Upper lobe of left lung (tissue), 6 donors: ENCODE measurements around the gene LGALS7B. TPM values are rescaled to one million over a fixed set of nuclear protein-coding genes. Genes with fewer than 3 reads are reported as not detected.

Experiments
- ATAC-seq, 2 donors: fragments of 200-7000 bp; cut with Tn5 transposase; one replicate each; pipeline ENCODE4 v1.9.1; 2022; ENCODE audit warnings: mild to moderate bottlenecking in 2 of 2, moderate library complexity in 2 of 2; ENCODE audit not compliant: low FRiP score in 2 of 2
- DNase-seq, 2 donors: peaks; one replicate each; pipeline ENCODE4 v3.0.0-alpha.2; 2019 to 2020
- H3K27ac ChIP-seq, 4 donors: fragments of 200-600 bp; sonication (generic); one replicate each; pipeline ENCODE4 v1.5.1; 2016 to 2019
- H3K27me3 ChIP-seq, 4 donors: fragments of 200-600 bp; sonication (generic); one replicate each; pipeline ENCODE4 v1.5.1; 2017 to 2019
- H3K36me3 ChIP-seq, 4 donors: fragments of 200-600 bp; sonication (generic); one replicate each; pipeline ENCODE4 v1.5.1; 2016 to 2019
- H3K4me1 ChIP-seq, 4 donors: fragments of 200-600 bp; sonication (generic); one replicate each; pipeline ENCODE4 v1.5.1; 2018 to 2019
- H3K4me3 ChIP-seq, 4 donors: fragments of 200-600 bp; sonication (generic); one replicate each; pipeline ENCODE4 v1.5.1; 2017 to 2019; ENCODE audit warnings: mild to moderate bottlenecking in 2 of 4, moderate library complexity in 1 of 4
- H3K9me3 ChIP-seq, 4 donors: fragments of 200-600 bp; sonication (generic); one replicate each; pipeline ENCODE4 v1.5.1; 2018 to 2019
- EP300 ChIP-seq, 4 donors: sonication (generic); formaldehyde crosslinking; IDR thresholded peaks; one replicate each; pipeline ENCODE4 v1.5.1; 2017; ENCODE audit warnings: antibody characterized with exemption in 4 of 4, control low read depth in 2 of 4
- POLR2A ChIP-seq, 4 donors: fragments of 450-650 bp; IDR thresholded peaks; one replicate each; pipeline ENCODE4 v1.5.1; 2016 to 2017; ENCODE audit warnings: antibody characterized with exemption in 4 of 4, mild to moderate bottlenecking in 2 of 4
- POLR2AphosphoS5 ChIP-seq, 2 donors: sonication (generic); formaldehyde crosslinking; IDR thresholded peaks; one replicate each; pipeline ENCODE4 v1.5.1; 2017; ENCODE audit warnings: antibody characterized with exemption in 2 of 2
- WGBS, 2 donors: methylation state at CpG; one replicate each; pipeline ENCODE4 v1.1.5; 2017 to 2018; 5-methylcytosine and 5-hydroxymethylcytosine counted together
- total RNA-seq, 6 donors: library from RNA; depleted of rRNA in 4 of 6; stranded (reverse); fragments of >200 nt in 4 of 6; gene quantifications; one replicate each; pipeline versions ENCODE4 v1.1.0 to v1.2.1, GENCODE V29; 2016 to 2021
- TF ChIP-seq, protein P1 (sequence below), 6 experiments: fragments of 450-650 bp in 4 of 6; fragments of 200-600 bp in 2 of 6; sonication (generic) in 2 of 6; IDR thresholded peaks; one replicate each; pipeline ENCODE4 v1.5.1; 2016 to 2019; ENCODE audit warnings: antibody characterized with exemption in 6 of 6
- donor health status: DM: no; HTN: no; CAD: no; lungs with moderate emphysema.
- donor health status: DM: no; HTN: yes; CAD: no; lungs with severe emphysema.

Gene LGALS7B
- total RNA-seq, 6 donors from 2014 or later = 12.4 TPM; not detected in 5

DNA sequence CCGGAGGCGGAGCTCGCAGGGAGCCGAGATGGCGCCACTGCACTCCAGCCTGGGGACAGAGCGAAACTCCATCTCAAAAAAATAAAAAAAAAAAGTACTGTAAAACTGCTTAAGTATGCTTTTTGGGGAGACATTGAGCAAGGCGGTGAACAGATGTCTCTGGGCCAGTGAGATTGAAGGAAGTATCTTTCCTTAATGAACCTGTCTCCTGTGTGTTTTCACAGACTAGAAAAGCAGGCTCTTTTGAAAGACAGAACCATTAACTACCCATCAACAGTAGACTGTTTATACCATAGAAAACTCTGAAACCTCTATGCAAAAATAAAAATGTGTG lies 44.1 kb downstream of the LGALS7B start:
- DNase-seq (no peak), ATAC-seq (no peak)
- 80 to 88% methylated on average over 7 of the region's 7 CpGs for WGBS, 2 donors
- Histone ChIP-seq H3K9me3 (no peaks in the 10 kb centered on the region), H3K4me3 (no peak overlapping the region), H3K27ac (peak overlapping the region in 3 of 4 donors; percentile 91 to 97 (median 97)), H3K36me3 (peaks cover 20 to 54% (median 38%) of the 10 kb centered on the region in 4 donors), H3K4me1 (peaks cover 33 to 66% (median 37%) of the 10 kb centered on the region in 4 donors), H3K27me3 (no peaks in the 10 kb centered on the region)
- TF ChIP-seq POLR2A (IDR thresholded peaks at IDR 0.05) = peak in 1 of 4 donors; percentile 20
- TF ChIP-seq, protein P1, sequence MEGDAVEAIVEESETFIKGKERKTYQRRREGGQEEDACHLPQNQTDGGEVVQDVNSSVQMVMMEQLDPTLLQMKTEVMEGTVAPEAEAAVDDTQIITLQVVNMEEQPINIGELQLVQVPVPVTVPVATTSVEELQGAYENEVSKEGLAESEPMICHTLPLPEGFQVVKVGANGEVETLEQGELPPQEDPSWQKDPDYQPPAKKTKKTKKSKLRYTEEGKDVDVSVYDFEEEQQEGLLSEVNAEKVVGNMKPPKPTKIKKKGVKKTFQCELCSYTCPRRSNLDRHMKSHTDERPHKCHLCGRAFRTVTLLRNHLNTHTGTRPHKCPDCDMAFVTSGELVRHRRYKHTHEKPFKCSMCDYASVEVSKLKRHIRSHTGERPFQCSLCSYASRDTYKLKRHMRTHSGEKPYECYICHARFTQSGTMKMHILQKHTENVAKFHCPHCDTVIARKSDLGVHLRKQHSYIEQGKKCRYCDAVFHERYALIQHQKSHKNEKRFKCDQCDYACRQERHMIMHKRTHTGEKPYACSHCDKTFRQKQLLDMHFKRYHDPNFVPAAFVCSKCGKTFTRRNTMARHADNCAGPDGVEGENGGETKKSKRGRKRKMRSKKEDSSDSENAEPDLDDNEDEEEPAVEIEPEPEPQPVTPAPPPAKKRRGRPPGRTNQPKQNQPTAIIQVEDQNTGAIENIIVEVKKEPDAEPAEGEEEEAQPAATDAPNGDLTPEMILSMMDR (IDR thresholded peaks at IDR 0.05) = no peak

DNA sequence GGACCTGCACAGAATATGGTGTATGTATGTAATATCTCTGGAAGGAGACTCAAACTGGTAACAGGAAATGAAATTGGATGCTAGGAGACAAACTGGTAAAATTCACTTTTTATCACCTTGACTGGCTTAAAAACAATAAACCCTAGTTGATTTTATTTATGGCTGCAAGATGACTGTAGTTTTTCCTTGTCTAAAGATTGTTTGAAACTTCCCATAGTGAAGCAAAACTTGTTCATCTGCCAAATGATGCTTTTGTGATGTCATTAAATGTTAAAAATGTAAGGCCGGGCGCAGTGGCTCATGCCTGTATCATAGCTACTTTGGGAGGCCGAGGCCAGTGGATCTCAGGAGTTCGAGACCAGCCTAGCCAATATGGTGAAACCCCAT lies 45.1 kb downstream of the LGALS7B start:
- peak overlapping the region in 1 of 4 donors; percentile 91 for H3K27ac ChIP-seq
- H3K4me3 ChIP-seq = no peak overlapping the region
- TF ChIP-seq EP300 (IDR thresholded peaks at IDR 0.05) (no peak), POLR2A (IDR thresholded peaks at IDR 0.05) (no peak)
- peaks cover 34 to 69% (median 38%) of the 10 kb centered on the region in 4 donors for H3K4me1 ChIP-seq
- H3K36me3 ChIP-seq = peaks cover 30 to 55% (median 40%) of the 10 kb centered on the region in 4 donors
- no peaks in the 10 kb centered on the region for H3K9me3 ChIP-seq
- no peak for ATAC-seq
- DNase-seq = no peak
- no peaks in the 10 kb centered on the region for H3K27me3 ChIP-seq
- WGBS, 2 donors = 93 to 99% methylated on average over 4 of the region's 4 CpGs

DNA sequence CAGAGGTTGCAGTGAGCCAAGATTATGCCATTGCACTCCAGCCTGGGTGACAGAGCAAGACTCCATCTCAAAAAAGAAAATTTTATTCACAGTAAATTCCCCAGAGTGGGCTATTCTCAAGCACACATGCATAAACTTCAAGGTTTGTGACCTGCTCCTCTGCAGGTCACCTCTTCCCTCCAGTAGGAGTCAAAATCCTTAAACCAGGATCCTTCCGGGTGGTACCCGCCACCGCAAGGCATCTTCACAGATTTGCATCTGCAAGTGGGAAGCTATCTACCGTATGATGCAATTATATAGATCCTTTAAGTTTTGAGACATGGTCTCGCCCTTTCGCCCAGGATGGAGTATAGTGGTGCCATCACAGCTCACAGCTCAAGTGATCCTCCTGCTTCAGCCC lies 45.6 kb downstream of the LGALS7B start:
- ATAC-seq (no peak), DNase-seq (no peak)
- H3K27me3 ChIP-seq = no peaks in the 10 kb centered on the region
- H3K27ac ChIP-seq = no peak overlapping the region
- no peak overlapping the region for H3K4me3 ChIP-seq
- no peaks in the 10 kb centered on the region for H3K9me3 ChIP-seq
- WGBS, 2 donors = 90 to 95% methylated on average over 6 of the region's 6 CpGs
- peaks cover 34 to 65% (median 36%) of the 10 kb centered on the region in 4 donors for H3K4me1 ChIP-seq
- peaks cover 34 to 56% (median 43%) of the 10 kb centered on the region in 4 donors for H3K36me3 ChIP-seq
- TF ChIP-seq, protein P1 (IDR thresholded peaks at IDR 0.05) = no peak
- TF ChIP-seq POLR2A (IDR thresholded peaks at IDR 0.05) (no peak), POLR2AphosphoS5 (IDR thresholded peaks at IDR 0.05) (no peak), EP300 (IDR thresholded peaks at IDR 0.05) (no peak)

DNA sequence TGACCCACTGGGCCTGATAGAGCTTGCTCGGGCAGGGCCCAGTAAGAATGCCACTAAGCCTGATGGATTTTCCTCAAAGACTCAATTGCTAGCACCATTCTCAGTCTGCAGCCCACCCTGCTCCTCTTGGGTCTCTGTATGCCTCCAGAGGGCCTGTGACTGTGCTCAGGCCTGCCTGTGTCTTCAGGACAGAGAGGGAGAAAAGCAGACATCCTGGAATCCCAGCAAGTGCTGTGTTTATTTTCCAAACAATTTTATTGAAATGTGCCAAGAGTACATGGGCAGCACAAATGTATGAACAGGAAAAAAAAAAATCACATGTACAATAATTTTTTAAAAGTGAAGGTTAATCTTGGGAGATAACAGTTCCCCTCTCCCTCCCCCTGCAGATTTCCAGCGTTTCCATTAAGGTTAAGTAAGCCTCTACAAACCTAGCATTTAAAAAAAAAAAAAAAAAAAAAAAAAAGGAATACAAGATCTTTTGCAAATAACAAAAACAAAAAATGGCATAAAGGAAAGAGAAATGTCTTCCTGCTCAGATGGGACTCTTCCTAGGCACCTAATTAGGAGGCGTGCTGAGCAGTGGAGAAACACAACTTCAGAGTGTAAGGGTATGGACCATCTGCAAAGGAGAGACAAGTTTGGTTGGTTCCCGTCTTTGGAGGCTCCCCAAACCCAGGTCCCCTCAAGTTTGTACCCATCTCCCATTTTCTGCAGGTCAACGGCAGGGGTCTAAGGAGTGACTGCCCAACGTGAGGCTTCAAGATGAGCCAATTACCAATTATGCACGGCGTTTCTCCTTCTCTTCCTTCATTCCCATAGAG lies 47.4 kb downstream of the LGALS7B start:
- Histone ChIP-seq H3K27ac (peak overlapping the region in 2 of 4 donors; percentile 30 to 61), H3K36me3 (peaks cover 52 to 63% (median 58%) of the 10 kb centered on the region in 4 donors)

DNA sequence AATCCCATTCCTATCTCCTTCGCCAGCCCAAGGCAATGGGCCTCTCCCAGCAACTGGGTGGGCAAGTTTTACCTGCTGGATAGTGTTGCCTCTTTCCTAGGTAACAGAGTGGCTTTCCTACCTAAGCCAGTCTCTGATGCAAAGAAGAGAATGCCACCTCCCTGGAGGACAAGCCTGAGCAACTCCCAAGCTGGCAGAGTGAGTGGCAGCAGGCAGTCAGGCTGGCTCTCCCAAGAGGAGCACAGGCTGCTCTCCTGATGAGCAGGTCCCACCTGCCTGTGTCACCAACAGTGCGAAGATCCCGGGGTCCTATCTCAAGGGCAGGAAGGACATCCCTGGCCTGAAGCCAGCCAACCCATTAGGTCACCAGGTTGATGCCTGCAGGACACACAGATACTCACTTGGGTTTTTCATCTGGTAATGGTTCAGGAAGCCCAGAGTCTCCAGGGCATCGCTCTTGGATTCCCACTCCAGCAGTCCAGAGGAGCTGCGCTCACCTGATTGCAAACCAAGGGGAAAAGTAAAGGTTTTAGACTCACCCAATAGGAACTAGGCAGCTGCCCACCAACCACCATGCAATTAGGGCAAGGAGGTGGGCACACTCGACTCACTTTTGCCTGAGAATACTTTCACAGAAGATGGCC lies 48.1 kb downstream of the LGALS7B start:
- TF ChIP-seq POLR2AphosphoS5 (IDR thresholded peaks at IDR 0.05) = no peak
- TF ChIP-seq POLR2A (IDR thresholded peaks at IDR 0.05) = no peak
- TF ChIP-seq, protein P1 (IDR thresholded peaks at IDR 0.05) = no peak
- no peak for TF ChIP-seq EP300 (IDR thresholded peaks at IDR 0.05)
- peaks cover 17 to 46% (median 21%) of the 10 kb centered on the region in 4 donors for H3K4me1 ChIP-seq
- H3K27ac ChIP-seq = peak overlapping the region in 3 of 4 donors; percentile 1 to 61 (median 52)
- no peak overlapping the region for H3K4me3 ChIP-seq
- 86 to 89% methylated on average over 5 to 6 of the region's 6 CpGs for WGBS, 2 donors
- peaks cover 59 to 71% (median 65%) of the 10 kb centered on the region in 4 donors for H3K36me3 ChIP-seq
- ATAC-seq (no peak), DNase-seq (no peak)
- H3K27me3 ChIP-seq = no peaks in the 10 kb centered on the region
- no peaks in the 10 kb centered on the region for H3K9me3 ChIP-seq

More for the DNA sequence above, 47.4 kb downstream of the LGALS7B start:
- no peak for TF ChIP-seq POLR2AphosphoS5 (IDR thresholded peaks at IDR 0.05)
- TF ChIP-seq, protein P1 (IDR thresholded peaks at IDR 0.05) = no peak
- TF ChIP-seq EP300 (IDR thresholded peaks at IDR 0.05) = no peak
- no peak for TF ChIP-seq POLR2A (IDR thresholded peaks at IDR 0.05)
- ATAC-seq (no peak), DNase-seq (no peak)
- 71 to 88% methylated on average over 7 to 8 of the region's 8 CpGs for WGBS, 2 donors
- H3K4me1 ChIP-seq = peaks cover 18 to 49% (median 23%) of the 10 kb centered on the region in 4 donors
- H3K9me3 ChIP-seq = no peaks in the 10 kb centered on the region
- H3K4me3 ChIP-seq = no peak overlapping the region
- H3K27me3 ChIP-seq = no peaks in the 10 kb centered on the region
